ENCODE data around the gene SEMA5B. TPM values are rescaled to one million over a fixed set of nuclear protein-coding genes. Genes with fewer than 3 reads are reported as not detected.

Gene SEMA5B
- total RNA-seq, 1 experiment from 2014 or later = not detected

- no peak for DNase-seq (ENCODE audit: low spot score)
Observed at GRCh38 chr3:123024056-123024455, 3.5 kb downstream of the SEMA5B start.

- no peak for DNase-seq (ENCODE audit: low spot score)
Observed at GRCh38 chr3:123021996-123022510, 5.5 kb downstream of the SEMA5B start.

- no peak for DNase-seq (ENCODE audit: low spot score)
Observed at GRCh38 chr3:123021388-123021787, 6.2 kb downstream of the SEMA5B start.

GRCh38 chr3:123020709-123021108 lies 6.9 kb downstream of the SEMA5B start:
- DNase-seq (ENCODE audit: low spot score) = no peak

GRCh38 chr3:123019591-123019990 lies 8.0 kb downstream of the SEMA5B start:
- DNase-seq (ENCODE audit: low spot score) = no peak

GRCh38 chr3:123019161-123019560 lies 8.4 kb downstream of the SEMA5B start:
- no peak for DNase-seq (ENCODE audit: low spot score)

- DNase-seq (ENCODE audit: low spot score) = no peak
Observed at GRCh38 chr3:123018683-123019082, 8.9 kb downstream of the SEMA5B start.

GRCh38 chr3:123015596-123015995 lies 12.0 kb downstream of the SEMA5B start:
- DNase-seq (ENCODE audit: low spot score) = no peak

- no peak for DNase-seq (ENCODE audit: low spot score)
Observed at GRCh38 chr3:123013876-123014275, 13.7 kb downstream of the SEMA5B start.

GRCh38 chr3:123012652-123013051 lies 14.9 kb downstream of the SEMA5B start:
- DNase-seq (ENCODE audit: low spot score) = no peak

GRCh38 chr3:123011447-123011846 lies 16.1 kb downstream of the SEMA5B start:
- no peak for DNase-seq (ENCODE audit: low spot score)

GRCh38 chr3:123008840-123009239 lies 18.7 kb downstream of the SEMA5B start:
- no peak for DNase-seq (ENCODE audit: low spot score)

GRCh38 chr3:123006609-123007008 lies 21.0 kb downstream of the SEMA5B start:
- no peak for DNase-seq (ENCODE audit: low spot score)

GRCh38 chr3:123005291-123005690 lies 22.3 kb downstream of the SEMA5B start:
- DNase-seq (ENCODE audit: low spot score) = no peak

GRCh38 chr3:123004201-123004918 lies 23.2 kb downstream of the SEMA5B start:
- DNase-seq (ENCODE audit: low spot score) = no peak

- DNase-seq (ENCODE audit: low spot score) = no peak
Observed at GRCh38 chr3:123002749-123003497, 24.6 kb downstream of the SEMA5B start.

- DNase-seq (ENCODE audit: low spot score) = no peak
Observed at GRCh38 chr3:123002100-123002748, 25.3 kb downstream of the SEMA5B start.

GRCh38 chr3:122998856-122999255 lies 28.7 kb downstream of the SEMA5B start:
- DNase-seq (ENCODE audit: low spot score) = no peak

GRCh38 chr3:122998206-122998605 lies 29.4 kb downstream of the SEMA5B start:
- no peak for DNase-seq (ENCODE audit: low spot score)

- DNase-seq (ENCODE audit: low spot score) = no peak
Observed at GRCh38 chr3:122996038-122996580, 31.5 kb downstream of the SEMA5B start.

- no peak for DNase-seq (ENCODE audit: low spot score)
Observed at GRCh38 chr3:122994954-122995353, 32.6 kb downstream of the SEMA5B start.
